ENCODE measurements around the gene SS18L1.

Gene SS18L1

GRCh38 chr20:62174021-62174804, 30.6 kb downstream of the SS18L1 start:
- no peak for DNase-seq (ENCODE audit: low read depth, low spot score)

DNA sequence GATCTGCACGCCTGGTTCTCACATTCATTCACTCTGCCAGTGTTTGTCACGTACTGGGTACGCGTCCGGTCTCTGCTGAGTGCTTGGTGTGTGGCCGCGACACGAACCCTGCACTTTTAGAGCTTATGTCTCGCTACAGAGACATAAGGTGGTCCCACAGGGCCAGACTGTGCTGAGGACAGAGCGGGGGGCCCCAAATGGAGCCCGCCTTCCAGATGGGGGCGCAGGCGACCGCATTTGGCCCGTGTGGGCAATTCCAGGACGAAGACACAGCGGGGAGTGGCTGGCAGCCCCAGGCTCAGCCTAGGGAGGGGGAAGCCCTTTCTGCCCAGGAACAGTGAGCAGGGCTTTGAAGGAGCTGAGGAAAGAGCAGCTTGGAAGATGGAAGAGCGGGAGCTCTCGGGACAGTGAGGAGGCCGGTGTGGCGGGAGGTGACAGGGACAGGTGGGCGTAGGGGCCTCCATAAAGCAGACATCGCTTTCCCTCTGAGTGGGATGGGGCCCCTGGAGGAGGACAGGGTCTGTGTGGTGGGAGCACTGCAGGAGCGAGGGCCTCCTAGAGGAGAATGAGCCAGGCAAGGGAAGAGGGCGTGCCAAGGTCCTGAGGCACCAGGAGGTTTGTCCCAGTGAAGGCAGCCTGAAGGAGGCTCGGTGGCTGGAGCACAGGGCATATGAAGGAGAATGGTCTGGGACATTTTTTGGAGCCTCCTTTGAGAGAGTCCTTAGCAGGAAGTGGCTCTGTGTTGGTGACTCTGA, 31.5 kb downstream of the SS18L1 start:
- no peak for DNase-seq (ENCODE audit: low read depth, low spot score)

DNA sequence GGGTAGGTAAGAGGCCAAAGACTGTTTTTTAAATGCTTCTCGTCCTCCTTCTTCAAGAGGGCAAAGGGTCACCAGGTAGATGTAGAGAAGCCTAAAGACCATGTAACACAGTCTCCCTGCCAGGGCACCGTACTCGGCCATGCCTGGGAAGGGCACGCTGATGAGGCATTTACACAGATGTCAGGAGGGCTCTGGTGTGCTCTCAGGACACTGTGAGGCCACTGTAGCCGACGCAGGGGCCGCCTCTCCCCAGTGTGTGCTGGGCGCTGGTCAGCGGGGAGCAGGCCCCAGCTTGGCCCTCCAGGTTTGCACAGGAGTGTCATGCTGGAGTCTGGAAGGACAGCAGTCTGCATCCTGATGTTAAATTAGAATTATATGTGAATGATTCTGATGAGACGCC, 32.1 kb downstream of the SS18L1 start:
- DNase-seq (ENCODE audit: low read depth, low spot score): no peak

DNA sequence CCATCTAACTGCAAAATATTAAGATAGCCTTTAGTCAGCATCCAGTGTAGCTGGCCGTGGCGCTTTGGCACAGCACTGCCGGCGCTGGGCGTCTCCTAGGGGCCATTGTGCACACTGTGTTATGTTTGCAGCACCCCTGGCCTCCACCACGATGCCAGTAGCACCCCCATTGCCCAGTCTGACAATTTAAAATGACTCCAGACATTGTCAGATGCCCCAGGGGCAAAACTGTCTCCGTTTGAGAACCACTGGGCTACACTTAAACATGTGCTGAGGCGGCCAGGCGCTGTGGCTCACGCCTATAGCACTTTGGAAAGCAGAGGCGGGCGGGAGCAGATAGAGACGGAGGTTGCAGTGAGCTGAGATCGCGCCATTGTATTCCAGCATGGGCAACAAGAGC, 33.3 kb downstream of the SS18L1 start:
- DNase-seq (ENCODE audit: low read depth, low spot score): no peak

DNA sequence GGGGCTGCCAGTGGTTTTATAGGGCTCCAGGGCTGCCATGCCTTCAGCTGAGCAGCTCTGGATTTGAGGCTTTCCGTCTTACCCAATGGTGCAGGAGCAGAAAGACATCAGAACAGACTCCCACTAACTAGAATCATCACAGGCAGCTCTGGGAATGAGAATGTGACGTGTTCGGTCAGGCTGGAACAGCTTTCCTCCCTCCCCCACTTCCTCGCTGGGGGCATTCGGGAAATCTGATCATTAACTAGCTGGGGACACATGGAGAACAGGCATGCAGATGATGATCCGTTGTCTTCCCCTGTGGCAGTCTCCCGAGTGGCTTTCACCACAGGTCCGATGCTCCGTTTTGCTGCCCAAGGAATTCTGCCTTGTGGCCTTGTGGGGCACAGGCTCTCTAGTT, 33.7 kb downstream of the SS18L1 start:
- DNase-seq (ENCODE audit: low read depth, low spot score): no peak

GRCh38 chr20:62178316-62179161, 35.0 kb downstream of the SS18L1 start:
- no peak for DNase-seq (ENCODE audit: low read depth, low spot score)

GRCh38 chr20:62179162-62179504, 35.6 kb downstream of the SS18L1 start:
- DNase-seq (ENCODE audit: low read depth, low spot score): no peak

GRCh38 chr20:62181808-62182207, 38.2 kb downstream of the SS18L1 start:
- DNase-seq (ENCODE audit: low read depth, low spot score): no peak

- peak; percentile 85 for DNase-seq (ENCODE audit: low read depth, low spot score)
These were observed 39.2 kb downstream of the SS18L1 start, which contains the start of gene MTG2 for GRCh38 chr20:62182469-62183425. Gene MTG2, plus strand, starts transcription at chr20:62183028. Its CDS starts 10,393 bp downstream, at chr20:62193421.

DNA sequence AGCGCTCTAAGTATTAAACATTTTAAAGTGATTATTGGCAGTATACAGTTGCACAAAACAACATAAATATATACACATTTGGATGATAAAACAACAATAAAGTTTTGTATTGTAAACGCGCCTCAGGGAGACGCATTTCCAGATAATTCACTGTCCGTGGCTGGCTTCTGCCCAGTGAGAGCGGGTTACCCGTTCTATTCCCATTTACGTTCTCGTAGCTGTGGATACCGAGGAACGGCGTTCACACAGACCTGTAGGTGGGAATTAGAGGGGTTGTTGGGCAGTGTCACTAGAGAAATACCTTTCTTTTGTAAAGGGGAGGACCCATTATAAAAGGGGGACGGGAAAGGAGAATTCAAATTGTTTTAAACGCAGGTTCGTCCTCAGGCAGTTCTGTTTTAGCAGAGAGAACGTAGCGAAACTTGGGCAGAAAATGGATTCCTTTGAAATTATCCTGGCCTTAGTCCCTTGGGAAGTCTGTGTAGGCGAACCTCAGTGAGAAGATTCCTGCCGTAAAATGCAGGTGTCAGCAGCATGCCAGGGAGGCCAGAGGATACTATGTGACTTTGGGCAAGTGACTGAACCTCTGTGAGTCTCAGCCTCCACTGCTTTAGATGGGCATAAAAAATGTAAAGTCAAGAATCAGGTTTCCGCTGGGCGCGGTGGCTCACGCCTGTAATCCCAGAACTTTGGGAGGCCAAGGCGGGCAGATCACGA, 40.0 kb downstream of the SS18L1 start:
- DNase-seq (ENCODE audit: low read depth, low spot score): no peak

GRCh38 chr20:62186096-62186426, 42.5 kb downstream of the SS18L1 start:
- no peak for DNase-seq (ENCODE audit: low read depth, low spot score)

- no peak for DNase-seq (ENCODE audit: low read depth, low spot score)
These were observed 43.6 kb downstream of the SS18L1 start for GRCh38 chr20:62186887-62187866.

DNA sequence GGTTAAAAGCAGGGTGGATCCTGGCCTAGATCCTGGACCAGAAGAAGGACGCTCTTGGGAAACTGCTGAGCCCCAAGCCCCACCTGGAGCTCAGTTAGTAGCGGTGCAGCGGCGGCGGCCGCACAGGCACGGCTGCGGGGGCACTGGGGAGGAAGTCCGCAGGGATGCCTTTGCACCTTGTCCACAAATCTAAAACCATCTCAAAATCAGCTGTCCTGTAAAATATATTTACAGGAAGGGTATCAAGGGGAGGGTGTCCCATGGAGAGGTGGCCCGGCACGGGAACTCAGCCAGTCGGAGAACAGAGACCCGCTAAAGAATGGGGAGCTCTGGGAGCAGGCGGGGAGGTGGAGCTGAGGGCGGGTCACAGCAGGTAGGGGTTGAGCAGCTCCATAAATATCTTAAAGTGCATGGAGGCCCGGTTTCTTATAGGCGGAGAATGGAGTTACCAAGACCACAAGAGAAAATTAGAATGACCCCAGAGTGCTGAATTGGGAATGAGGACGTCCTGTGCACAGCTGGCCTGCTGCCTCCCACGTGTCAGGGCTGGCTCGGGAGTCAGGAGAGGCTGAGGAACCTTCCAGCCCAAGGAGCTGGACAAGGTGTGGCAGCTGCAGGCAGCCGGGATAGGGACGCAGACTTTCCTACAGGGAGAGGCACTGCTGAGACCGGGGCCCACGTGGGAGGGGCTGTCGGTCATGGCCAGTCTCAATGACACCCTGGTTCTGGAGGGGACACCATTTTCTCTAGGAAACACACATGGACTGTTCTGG, 47.3 kb downstream of the SS18L1 start:
- DNase-seq (ENCODE audit: low read depth, low spot score): no peak

- DNase-seq (ENCODE audit: low read depth, low spot score): no peak
These were observed 48.4 kb downstream of the SS18L1 start for GRCh38 chr20:62191781-62192559.

GRCh38 chr20:62192635-62193034, 49.1 kb downstream of the SS18L1 start:
- no peak for DNase-seq (ENCODE audit: low read depth, low spot score)

DNA sequence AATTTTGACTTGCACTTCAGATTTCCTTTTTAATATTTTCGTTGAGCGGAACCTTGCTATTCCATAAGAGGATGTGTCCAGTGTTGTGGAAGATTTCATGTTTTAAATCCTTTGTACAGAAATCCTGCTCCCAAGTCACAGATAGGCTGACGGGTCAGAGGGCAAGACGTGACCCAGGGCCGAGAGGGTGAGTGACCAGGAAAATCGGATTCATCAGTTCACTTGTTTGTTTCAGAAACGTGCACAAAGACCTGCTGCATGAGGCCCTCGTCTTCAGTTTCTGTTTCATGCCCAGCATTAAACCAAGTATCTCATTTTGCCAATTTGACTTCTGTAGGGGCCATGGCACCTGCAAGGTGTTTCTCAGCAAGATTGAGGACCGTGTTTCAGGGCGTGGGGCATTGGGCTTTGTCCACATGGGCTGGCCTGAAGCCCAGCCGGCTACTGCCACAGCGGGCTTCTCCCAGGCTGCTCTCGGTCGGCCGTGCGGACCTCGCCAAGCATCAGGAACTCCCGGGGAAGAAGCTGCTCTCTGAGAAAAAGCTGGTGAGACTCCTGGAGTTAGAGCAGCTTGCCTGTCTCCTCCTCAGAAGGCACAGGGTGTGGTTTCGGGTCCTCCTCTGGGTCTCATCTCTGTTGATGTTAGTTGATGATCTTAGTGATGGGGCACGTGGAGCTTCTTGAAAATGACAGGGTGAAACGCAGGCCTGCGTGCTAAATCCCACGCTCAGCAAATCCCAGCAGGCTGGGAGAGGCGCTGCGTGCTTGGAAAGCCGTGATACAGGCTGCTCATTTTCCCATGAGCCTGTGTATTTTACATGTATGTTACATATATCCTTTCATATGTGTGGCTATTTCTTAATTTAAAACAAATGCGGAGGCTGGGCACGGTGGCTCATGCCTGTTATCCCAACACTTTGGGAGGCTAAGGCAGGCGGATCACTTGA, 49.8 kb downstream of the SS18L1 start:
- no peak for DNase-seq (ENCODE audit: low read depth, low spot score)

DNA sequence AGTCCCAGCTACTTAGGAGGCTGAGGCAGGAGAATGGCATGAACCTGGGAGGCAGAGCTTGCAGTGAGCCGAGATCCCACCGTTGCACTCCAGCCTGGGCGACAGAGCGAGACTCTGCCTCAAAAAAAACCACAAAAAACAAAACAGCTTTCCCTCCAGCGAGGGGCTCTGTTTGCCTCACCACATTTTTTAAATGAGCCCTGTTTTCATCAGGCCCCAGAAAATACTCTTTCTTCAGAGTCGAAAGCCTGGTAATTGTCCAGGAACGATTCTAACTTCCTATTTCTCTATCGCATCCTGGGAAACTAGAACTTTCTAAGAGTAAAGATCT, 51.5 kb downstream of the SS18L1 start:
- DNase-seq (ENCODE audit: low read depth, low spot score): no peak

Measured in activated naive CD8-positive, alpha-beta T cell treated with anti-CD3 and anti-CD28 coated beads, Interleukin-2, amount 50 U/mL, for 16 hours (primary cell).